A673 (cell line): ENCODE results near the gene KDM3A. TPM values are rescaled to one million over a fixed set of nuclear protein-coding genes. Genes with fewer than 3 reads are reported as not detected.

ENCODE experiments used
- BruUV-seq: library from RNA; stranded (reverse); fragments of 400-500 nt; replicated peaks from 2 replicates; lab custom pipeline; 2021; lab: Mats Ljungman, UMichigan
- CTCF ChIA-PET: fragments of 300-600 bp; sonication (Branson Sonifier 250); formaldehyde crosslinking; loops from one replicate; lab custom pipeline; 2022; ENCODE audit warnings: antibody characterized with exemption; lab: Charles Lee
- POLR2A ChIA-PET: fragments of 300-600 bp; sonication (Branson Sonifier 250); formaldehyde crosslinking; loops from one replicate; lab custom pipeline; 2022; ENCODE audit warnings: antibody characterized with exemption; ENCODE audit not compliant: low non-redundant PET; lab: Charles Lee
- DNase-seq: peaks from one replicate; pipeline ENCODE4 v3.0.0-alpha.2; 2015; ENCODE audit warnings: low spot score
- H3K27ac ChIP-seq: fragments of 200-600 bp; sonication (generic); 2 replicates; pipeline ENCODE4 v1.5.1; 2016; ENCODE audit warnings: mixed run types, low read depth, mild to moderate bottlenecking, mixed read lengths, antibody characterized with exemption, low read length; ENCODE audit not compliant: poor library complexity, severe bottlenecking
- H3K27me3 ChIP-seq: fragments of 200-600 bp; sonication (generic); replicated peaks from 2 replicates; pipeline ENCODE4 v1.6.1; 2017; ENCODE audit warnings: mixed run types, low read depth, mild to moderate bottlenecking, mixed read lengths, antibody characterized with exemption, low read length; ENCODE audit not compliant: insufficient read depth, poor library complexity
- H3K36me3 ChIP-seq: fragments of 200-600 bp; sonication (generic); 2 replicates; pipeline ENCODE4 v1.6.1; 2016; ENCODE audit warnings: mixed run types, mild to moderate bottlenecking, mixed read lengths, antibody characterized with exemption, low read length; ENCODE audit not compliant: insufficient read depth, poor library complexity, severe bottlenecking
- H3K4me1 ChIP-seq: fragments of 200-600 bp; sonication (generic); 2 replicates; pipeline ENCODE4 v1.6.1; 2017; ENCODE audit warnings: mixed run types, mild to moderate bottlenecking, mixed read lengths, antibody characterized with exemption, low read length; ENCODE audit not compliant: insufficient read depth, poor library complexity, severe bottlenecking
- H3K4me3 ChIP-seq: fragments of 200-600 bp; sonication (generic); 2 replicates; pipeline ENCODE4 v1.5.1; 2016; ENCODE audit warnings: low read depth, mixed run types, mild to moderate bottlenecking, mixed read lengths, low read length; ENCODE audit not compliant: poor library complexity, severe bottlenecking
- H3K9me3 ChIP-seq: fragments of 200-600 bp; sonication (generic); 2 replicates; pipeline ENCODE4 v1.6.1; 2016; ENCODE audit warnings: mixed run types, low read depth, mild to moderate bottlenecking, mixed read lengths, antibody characterized with exemption, low read length; ENCODE audit not compliant: poor library complexity, severe bottlenecking
- EZH2 ChIP-seq: fragments of 200-600 bp; sonication (generic); IDR thresholded peaks from 2 replicates; pipeline ENCODE4 v1.6.1; 2017; ENCODE audit warnings: borderline replicate concordance, low read depth, mild to moderate bottlenecking, mixed read lengths, antibody characterized with exemption, low read length; ENCODE audit not compliant: poor library complexity, severe bottlenecking
- intact Hi-C: fragments of 100-400 bp; cut with micrococcal nuclease; formaldehyde crosslinking; loops from one replicate; pipeline ENCODE4 v1.10.0; 2022; ENCODE audit not compliant: unreplicated experiment
- total RNA-seq: library from RNA; stranded (reverse); gene quantifications from 2 replicates; pipeline ENCODE4 v1.2.3, GENCODE V29; 2021
- TF ChIP-seq, protein P1 (sequence below): fragments of 300-800, 200-600 bp; sonication (generic); conservative IDR thresholded peaks from 2 replicates; pipeline ENCODE4 v1.5.1; 2017; ENCODE audit warnings: low read depth, mild to moderate bottlenecking, antibody characterized with exemption, low read length, moderate library complexity, mixed read lengths

The KDM3A gene
- total RNA-seq, 1 experiment from 2014 or later, result 40.7 TPM

DNA sequence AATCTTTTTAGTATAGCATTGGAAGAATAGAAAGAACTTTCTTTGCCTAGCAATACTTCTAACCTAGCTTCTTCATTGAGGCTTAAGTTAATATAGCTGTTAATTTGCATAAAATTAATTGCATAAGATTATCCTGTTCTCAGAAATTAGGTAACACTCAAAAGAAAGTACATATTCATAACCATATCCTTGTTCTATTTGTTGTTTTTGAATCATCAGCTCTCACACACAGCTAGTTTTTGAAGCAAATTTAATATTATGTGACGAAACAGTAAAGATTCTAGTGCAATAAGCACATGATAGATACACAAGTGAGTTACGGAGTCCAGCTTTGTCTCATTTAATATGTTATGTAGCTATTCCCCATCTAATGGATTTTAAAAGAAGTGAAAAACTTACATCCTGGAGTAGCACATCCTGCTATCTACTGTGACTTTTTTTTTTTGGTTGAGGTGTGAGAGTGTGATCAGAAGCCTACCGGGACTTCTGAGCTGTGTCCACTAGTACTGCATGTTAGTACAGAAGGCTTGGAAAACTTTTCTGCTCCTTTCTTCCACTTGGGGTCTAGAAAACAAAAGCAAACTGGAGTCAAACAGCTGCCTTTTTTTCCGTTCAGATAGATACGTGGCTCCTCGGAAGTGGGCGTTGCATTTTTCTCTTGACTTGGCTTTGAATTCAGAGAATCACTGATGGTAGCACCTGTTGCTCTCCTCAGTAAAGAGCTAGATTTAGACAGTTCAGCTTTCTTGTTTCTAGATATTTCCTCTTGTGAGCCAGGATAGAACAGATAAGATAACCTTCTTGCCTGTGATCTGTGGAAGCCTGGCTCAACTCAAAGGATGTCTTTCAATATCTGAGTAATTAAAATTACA is 27.2 kb downstream of the KDM3A start:
- Histone ChIP-seq H3K4me1 (no peaks in the 10 kb centered on the region), H3K27ac (no peak overlapping the region), H3K9me3 (no peaks in the 10 kb centered on the region), H3K27me3 (no peaks in the 10 kb centered on the region), H3K36me3 (peaks cover 78% of the 10 kb centered on the region), H3K4me3 (no peak overlapping the region)
- POLR2A ChIA-PET, result no interaction called here
- BruUV-seq, result no TSS peak
- TF ChIP-seq, protein P1, sequence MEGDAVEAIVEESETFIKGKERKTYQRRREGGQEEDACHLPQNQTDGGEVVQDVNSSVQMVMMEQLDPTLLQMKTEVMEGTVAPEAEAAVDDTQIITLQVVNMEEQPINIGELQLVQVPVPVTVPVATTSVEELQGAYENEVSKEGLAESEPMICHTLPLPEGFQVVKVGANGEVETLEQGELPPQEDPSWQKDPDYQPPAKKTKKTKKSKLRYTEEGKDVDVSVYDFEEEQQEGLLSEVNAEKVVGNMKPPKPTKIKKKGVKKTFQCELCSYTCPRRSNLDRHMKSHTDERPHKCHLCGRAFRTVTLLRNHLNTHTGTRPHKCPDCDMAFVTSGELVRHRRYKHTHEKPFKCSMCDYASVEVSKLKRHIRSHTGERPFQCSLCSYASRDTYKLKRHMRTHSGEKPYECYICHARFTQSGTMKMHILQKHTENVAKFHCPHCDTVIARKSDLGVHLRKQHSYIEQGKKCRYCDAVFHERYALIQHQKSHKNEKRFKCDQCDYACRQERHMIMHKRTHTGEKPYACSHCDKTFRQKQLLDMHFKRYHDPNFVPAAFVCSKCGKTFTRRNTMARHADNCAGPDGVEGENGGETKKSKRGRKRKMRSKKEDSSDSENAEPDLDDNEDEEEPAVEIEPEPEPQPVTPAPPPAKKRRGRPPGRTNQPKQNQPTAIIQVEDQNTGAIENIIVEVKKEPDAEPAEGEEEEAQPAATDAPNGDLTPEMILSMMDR, result no peak
- TF ChIP-seq EZH2, result no peak
- DNase-seq, result no peak
- CTCF ChIA-PET, result no interaction called here
- intact Hi-C loops, result no loop called here

DNA sequence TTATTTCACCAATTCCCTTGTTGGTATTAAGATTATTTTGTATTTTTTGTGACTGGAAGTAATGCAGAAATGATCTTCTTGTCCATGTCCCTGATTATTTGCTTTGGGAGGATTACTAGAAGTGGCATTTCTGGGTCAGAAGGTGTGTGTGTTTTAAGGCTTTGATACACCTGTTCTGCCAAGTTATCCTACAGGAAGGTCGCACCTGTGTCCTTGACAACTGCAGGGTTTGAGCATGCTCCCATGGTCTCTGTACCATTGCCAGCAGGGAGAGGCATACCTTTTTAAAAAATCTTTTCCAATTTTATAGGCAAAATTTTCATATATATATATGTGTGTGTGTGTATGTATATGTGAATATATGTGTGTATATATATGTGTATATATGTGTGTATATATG is 29.7 kb downstream of the KDM3A start:
- no peak for TF ChIP-seq EZH2
- TF ChIP-seq, protein P1, result no peak
- intact Hi-C loops, result no loop called here
- BruUV-seq, result no TSS peak
- peaks cover 66% of the 10 kb centered on the region for H3K36me3 ChIP-seq
- H3K27ac ChIP-seq, result no peak overlapping the region
- CTCF ChIA-PET, result no interaction called here
- no peaks in the 10 kb centered on the region for H3K27me3 ChIP-seq
- H3K4me1 ChIP-seq, result no peaks in the 10 kb centered on the region
- no peaks in the 10 kb centered on the region for H3K9me3 ChIP-seq
- DNase-seq, result no peak
- no peak overlapping the region for H3K4me3 ChIP-seq
- POLR2A ChIA-PET, result no interaction called here

DNA sequence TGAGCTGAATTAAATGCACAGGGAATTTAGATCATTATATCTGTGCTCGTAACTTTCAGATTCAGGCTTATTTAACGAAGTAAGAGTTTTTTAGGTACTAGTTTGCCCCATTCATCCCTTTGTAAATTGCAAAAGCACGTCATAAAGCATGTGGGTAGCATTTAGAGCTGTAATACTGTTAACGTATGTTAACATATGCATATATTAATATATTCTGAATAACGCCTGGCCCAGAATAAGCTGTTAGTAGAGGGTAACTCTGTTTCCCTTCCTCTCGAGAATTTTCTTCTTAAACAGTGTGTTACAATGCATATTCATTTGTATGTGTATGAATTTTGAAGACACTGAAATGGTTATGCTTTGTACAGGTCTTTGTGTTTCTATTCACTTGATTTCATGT is 30.5 kb downstream of the KDM3A start:
- Histone ChIP-seq H3K4me1 (no peaks in the 10 kb centered on the region), H3K27ac (no peak overlapping the region), H3K4me3 (no peak overlapping the region), H3K9me3 (no peaks in the 10 kb centered on the region), H3K36me3 (peaks cover 62% of the 10 kb centered on the region), H3K27me3 (no peaks in the 10 kb centered on the region)
- ChIA-PET CTCF (no interaction called here), POLR2A (no interaction called here)
- no peak for DNase-seq
- intact Hi-C loops, result no loop called here
- no TSS peak for BruUV-seq
- TF ChIP-seq, protein P1, result no peak
- no peak for TF ChIP-seq EZH2
